GM18520 (cell line): ENCODE measurements around the gene VSIG4.
"Not testable (repeated sequence)": the region's sequence is repeated elsewhere in the genome, so short reads cannot be mapped to it uniquely, and the experiment has no call there.

Experiments used
- ATAC-seq: cut with Tn5 transposase; IDR thresholded peaks from one replicate; pipeline ENCODE4 v1.9.1; 2021; ENCODE audit not compliant: unreplicated experiment

VSIG4 gene, protein sequence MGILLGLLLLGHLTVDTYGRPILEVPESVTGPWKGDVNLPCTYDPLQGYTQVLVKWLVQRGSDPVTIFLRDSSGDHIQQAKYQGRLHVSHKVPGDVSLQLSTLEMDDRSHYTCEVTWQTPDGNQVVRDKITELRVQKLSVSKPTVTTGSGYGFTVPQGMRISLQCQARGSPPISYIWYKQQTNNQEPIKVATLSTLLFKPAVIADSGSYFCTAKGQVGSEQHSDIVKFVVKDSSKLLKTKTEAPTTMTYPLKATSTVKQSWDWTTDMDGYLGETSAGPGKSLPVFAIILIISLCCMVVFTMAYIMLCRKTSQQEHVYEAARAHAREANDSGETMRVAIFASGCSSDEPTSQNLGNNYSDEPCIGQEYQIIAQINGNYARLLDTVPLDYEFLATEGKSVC

DNA sequence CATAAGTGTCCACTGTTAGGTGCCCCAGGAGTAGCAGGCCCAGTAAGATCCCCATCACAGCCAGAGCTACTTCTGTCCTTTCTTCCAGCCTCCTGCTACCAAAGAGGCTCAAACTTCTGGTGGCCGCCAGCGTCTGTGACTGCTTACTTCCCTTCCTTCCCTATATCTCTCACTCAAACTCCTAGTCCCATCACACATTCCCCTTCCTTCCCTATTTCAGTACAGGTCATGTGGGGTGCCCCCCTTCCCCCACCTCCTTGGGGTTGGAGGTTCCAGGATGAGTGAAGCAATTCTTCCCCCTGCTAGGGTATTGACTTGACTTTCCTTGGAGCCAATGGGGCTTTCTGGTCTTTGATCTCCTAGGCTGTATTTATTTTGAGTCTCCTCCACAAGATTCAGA, at the start of gene VSIG4:
VSIG4 (minus strand) TSS at position 137 of the 400 bp plus-strand sequence; CDS start at position 55, 82 bp downstream.
- ATAC-seq: no peak

DNA sequence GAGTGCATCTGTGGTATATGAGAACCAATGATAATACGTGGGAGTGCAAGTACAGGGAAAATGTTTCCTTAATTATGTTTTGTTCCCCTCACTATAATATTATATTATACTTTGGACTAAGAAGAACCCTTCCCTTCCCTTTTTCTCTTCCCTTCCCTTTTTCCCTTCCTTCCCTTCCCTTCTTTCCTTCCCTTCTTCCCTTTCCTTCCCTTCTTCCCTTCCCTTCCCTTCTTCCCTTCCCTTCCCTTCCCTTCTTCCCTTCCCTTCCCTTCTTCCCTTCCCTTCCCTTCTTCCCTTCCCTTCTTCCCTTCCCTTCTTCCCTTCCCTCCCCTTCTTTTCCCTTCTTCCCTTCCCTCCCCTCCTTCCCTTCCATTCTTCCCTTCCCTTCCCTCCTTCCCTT, 36.9 kb upstream of the VSIG4 start:
- ATAC-seq: no peak

DNA sequence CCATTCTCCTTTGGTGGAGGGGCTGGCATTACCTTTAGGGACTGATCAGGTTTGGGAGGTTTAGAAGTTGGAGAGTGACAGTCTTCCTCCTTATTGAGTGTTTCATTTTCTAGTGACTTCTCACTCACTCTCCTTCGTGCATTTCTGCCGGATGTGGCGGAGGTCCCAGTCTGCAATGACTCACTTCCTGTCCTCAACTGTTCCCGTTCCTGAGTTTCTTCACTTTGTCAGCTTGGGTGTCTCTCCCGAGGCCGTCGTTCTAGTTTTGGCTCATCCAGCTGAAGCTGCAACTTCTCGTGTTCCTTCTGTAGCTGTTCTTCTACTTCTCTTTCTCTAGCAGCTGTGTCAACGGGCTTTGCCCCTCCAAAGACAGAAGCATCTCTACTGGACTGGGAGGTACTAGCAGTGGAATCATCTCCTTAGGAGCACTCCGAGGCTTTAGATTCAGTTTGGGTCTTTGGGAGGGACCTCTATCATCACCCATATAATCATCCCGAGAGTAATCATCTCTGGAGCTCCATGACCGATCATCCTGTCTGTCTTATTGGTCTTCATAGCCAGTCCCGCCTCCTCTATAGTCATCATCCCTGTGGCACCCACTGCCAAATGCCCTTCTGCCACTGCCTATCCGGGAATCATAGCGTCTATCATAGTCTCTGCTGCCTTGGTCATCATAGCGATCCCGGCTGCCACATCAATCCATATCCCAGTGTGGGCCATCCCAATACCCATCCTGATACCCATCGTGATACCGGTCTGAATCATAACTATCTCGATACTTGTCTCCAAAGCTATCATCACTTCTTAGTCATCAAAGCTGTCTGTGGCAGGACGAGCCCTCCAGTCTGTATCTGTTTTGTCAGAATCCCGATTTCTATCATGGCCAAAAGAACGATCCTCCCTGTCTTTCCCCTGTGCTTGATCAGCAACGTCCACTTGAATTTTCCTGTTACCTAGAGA, 35.3 kb upstream of the VSIG4 start:
- no peak for ATAC-seq

DNA sequence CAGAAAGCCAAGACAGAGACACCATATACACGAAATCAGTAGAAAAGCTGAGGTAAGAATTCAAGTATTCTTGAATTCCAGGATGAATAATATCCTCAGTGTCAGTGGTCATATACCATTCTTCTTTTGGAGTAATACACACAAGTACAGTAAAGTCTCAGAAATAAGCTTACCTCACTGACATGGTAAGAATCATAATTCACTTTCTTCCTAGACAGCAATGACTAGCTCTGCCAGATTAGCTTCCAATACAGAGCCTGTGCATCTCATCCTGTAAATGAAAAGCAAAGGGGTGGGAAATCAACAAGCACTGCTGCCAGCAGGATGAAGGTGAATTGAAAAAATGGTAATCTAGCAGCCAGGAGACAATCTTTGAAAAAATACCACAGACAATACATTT, 31.2 kb upstream of the VSIG4 start:
- no peak for ATAC-seq

DNA sequence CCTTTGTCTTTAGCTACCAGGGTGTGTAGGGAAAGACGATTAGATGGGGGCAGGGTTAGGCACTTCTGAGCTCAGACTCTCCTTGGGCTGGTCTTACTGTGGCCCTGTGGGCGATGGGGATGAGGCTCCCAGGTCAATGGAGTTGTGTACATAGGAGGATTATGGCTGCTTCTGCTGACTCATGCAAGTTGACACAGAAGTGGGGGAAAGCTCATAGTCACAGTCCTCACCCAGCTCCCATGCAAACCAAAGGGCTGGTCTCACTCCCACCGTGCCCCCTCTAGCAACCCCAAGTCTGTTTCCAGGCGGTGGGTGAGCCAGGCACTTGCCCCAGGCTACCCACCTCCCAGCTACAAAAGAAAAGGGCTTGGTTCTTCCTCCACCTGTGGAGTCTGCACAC, 24.4 kb upstream of the VSIG4 start:
- ATAC-seq: no peak

DNA sequence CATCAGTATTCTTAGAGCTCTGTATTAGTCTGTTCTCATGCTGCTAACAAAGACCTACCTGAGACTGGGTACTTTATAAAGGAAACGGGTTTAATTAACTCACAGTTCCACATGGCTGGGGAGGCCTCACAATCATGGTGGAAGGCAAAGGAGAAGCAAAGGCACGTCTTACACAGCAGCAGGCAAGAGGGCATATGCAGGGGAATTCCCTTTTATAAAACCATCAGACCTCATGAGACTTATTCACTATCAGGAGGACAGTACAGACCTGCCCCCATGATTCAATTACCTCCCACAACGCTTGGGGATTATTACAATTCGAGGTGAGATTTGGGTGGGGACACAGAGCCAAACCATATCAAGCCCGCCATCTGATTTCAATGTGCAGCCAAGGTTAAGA, 17.1 kb upstream of the VSIG4 start:
- ATAC-seq: not testable (repeated sequence)

DNA sequence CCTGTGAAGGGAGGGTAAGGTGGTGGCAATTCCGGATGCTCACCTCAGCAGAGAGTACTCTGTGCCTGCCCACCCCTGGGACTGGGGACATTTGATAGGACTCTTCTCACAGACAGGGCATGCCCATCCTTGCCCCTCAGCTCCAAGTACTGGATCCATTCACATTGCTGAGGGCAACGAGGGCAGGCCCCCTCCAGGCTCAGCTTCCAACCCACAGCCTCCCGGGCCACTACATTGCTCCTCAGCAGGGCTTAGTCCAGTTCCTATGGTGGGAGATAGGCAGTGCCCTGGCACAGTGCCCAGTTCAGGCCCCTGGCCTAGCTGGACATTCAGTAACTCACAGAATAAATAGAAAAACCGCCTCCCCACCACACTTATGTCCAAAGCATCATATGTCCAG, 15.1 kb upstream of the VSIG4 start:
- no peak for ATAC-seq

DNA sequence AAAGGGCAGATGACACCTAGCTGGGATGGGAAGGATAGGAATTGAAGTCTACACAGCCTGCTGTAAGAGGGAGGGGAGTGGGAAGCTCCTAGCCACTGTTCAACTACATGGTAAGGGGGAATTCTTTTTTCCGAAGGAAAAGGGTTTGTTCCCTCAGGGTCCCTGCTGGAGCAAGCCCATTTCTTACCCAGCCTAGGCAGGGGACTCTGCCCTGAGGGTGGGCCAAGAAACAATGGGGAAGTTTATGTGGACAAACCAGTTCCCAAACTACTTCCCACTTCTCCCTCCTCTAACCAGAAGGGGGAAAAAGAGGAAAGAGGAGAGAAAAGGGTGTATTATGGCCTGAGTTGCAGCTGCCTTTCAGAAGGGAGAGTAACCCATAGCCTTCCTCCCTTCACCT, 13.5 kb upstream of the VSIG4 start:
- ATAC-seq: no peak

DNA sequence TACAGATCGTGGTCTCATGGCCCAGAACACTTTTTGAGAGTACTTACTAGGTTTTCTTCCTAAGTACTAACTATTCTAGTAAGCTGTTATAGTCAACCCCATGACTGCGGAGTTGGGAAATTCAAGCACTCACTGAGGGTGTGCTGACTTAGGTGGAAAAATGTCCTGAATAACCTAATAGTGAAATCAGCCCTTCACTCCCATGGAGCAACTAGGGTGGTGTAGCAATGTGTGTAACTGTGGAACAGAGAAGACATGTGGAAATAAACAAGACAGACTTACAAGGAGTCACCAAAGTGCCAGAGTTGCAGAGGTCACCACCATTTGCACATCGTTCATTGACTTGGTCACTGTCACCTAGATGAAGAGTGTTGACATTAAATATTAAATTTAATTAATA, 12.1 kb upstream of the VSIG4 start:
- no peak for ATAC-seq

DNA sequence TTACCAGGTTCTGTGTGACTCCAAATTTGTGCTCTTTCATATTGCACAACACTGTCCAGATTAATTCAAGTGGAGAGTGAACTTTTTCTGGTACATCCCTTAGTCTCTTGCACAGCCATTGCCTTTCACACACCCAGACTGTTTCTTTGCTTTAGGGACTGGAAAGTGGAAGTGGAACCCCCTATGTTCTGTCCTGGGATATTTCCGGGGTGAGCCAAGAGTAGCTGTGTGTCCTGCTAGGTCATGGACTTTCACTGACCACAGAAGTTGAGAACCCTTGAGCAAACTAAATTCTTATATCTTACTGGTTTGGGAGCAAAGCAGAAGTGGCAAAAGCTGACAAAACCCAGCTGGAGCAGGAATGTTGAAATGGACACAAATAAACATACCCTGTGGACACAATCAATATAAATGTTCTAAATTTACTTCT, 10.3 kb upstream of the VSIG4 start:
- ATAC-seq: no peak

DNA sequence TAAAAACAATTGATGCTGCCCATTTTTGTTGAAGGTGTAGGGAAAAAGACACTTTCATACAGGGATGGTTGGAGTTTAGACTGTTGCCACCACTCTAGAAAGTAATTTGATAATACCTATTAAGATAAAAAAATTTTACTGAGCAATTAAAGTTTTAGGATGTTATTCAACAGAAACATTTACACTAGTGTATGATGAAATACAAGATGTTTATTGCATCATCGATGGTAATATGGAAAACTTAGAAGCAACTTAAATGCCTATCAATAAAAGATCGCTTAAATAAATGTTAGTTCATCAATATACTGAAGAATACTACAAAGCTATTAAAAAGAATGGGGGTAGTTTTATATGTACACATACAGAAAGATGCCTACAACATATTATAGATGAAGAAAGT, 9.2 kb upstream of the VSIG4 start:
- ATAC-seq: no peak

DNA sequence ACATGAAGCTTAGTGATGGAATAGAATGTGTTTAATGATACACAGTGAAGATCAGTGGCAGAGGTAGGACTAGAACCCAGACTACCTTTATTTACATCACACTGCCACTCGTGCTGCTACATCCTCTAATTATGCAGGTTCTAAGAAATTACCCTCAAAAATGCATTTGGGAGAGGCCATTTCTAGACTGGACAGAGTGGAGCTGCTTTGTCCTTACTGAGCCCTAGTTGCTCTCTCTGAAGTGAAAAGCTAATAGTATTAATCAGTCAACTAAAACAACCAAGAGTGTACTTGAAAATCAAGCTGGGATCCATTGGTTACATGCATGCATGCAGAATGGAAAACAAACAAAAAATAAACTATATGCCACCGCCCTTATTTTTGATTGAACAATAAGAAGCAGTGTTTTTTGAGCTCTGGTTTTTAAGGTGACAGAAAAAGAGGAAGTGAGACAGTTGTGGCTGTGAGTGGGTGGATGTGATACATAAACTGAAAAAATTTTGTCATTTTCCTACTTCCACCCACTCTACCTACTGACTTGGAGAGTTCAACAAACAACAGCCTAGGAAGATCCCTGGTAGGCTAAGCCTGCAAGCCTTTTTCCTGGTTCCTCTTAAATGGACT, 6.8 kb upstream of the VSIG4 start:
- peak; percentile 68 for ATAC-seq

DNA sequence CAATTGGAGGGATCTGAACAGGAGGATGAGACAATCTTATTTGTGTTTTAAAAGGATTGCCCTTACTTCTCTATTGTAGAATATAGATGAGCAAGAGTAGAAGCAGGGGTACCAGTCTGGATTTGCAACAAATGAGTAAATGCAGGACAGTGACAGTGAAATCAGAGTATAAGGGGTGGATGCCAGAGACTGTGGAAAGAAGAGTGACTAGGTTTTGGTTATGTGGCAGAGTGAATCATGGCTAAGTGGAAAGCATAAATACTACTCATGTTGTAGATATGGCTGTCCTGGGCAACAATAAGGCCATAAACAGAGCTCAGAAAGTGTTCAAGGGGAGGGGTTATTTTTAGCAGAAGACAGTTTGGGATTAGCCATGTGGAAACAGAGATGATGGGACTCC, 6.0 kb upstream of the VSIG4 start:
- ATAC-seq: no peak

DNA sequence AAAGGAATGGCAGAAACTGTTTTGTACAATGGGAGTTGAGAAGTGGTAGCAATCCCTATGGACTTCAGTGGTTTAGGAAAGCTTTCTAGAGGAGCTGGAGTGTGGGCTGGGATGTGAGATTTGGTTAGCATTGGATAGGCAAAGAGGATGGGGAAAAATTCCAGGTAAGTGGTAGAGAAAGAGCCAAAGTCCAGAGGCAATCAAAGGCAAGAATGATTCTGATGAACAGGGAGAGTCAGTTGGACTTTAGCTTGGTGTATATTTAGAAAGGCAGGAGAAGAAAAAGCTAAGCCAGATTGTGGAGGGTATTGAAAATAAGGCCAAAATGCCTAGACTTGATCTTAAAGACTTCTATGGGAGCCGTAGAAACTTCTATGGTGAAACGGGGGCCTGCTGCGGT, 3.7 kb upstream of the VSIG4 start:
- ATAC-seq: no peak

DNA sequence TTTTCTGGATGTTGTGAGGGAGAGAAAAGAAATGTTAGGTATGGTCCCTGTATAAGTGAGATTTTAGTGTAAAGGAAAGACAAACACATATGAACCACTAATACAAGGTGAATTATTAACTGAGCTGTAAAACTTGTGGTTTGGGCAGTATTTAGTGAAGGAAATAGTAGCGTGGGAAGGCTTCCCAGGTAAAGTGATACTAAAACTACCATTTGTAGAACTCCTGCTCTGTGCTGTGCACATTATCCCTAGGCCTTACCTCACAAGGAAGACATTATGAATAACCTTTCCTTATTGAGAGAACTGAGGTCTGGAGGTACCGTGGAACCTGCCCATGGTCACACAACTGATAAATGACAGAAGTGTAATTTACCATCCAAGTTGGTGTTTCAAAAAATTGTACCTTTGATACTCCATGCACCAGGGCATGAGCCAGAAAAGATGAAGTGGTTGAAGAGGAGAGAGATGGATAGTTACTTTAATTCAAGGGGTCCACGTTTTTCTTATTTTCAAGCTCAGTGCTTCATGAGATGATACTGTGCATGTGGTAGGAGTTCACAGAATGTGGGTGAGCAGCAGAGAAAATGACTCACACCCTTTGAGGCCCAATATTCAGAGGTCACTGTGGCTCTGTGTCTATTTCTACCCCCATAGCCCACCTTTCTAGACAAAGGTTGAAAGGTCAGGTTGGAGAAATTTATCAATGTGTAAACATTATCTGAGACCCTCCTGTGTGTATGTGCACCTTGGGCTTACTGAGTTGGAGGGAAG, 2.6 kb upstream of the VSIG4 start:
- peak; percentile 43 for ATAC-seq

DNA sequence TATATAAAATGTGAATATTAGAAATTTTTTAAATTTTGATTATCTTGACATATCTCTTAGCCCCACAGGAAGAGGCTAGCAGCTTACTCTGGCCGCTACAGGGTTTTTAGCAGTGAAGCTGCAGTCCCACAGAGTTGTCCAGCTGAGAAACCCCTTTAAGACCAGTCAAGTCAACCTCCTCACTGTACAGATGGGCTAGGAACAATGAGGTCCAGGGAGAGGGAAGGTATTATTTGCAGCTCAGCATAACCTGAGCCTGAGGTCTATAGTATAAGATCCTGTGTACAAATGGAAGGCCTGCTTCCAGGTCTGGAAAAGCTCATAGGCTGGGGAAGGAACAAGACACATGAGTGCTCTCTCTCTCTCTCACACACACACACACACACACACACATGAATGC, 1.8 kb downstream of the VSIG4 start:
- no peak for ATAC-seq

DNA sequence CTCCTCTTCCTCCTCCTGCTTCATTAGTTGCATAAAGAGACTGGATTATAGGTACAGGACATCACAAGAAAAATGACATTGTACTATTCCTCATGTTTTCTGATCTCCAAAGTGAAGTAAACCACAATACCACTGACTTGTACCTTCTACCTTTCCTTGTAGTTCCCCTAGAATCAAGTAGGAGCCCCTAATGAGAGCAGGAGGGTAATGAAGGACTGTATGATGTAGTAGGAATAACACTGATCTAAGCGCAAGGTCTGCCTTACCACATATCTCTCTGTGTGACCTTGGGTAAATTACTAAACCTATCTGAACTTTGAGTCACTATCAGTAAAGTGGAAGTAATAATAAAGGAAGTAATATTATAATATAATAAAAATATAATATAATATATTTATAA, 3.6 kb downstream of the VSIG4 start:
- ATAC-seq: no peak

DNA sequence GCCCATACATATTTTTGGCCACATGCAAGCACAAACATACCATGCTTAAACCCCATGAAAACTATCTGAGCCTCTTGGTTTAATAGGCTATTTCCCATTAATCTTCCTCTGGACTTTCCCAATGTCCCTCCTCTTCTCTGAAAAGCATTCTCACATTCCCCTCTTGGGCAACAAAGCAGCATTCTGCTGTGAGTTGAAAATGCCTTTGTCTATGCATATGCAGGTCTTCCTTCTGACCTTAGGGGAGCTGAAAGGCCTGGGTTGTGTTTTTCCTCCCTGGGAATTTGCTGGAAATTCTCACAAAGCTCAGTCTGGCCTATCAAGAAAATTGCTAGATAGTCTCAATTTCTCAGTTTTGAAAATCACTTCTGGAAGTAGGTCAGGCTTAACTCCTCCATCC, 4.2 kb downstream of the VSIG4 start:
- ATAC-seq: no peak

DNA sequence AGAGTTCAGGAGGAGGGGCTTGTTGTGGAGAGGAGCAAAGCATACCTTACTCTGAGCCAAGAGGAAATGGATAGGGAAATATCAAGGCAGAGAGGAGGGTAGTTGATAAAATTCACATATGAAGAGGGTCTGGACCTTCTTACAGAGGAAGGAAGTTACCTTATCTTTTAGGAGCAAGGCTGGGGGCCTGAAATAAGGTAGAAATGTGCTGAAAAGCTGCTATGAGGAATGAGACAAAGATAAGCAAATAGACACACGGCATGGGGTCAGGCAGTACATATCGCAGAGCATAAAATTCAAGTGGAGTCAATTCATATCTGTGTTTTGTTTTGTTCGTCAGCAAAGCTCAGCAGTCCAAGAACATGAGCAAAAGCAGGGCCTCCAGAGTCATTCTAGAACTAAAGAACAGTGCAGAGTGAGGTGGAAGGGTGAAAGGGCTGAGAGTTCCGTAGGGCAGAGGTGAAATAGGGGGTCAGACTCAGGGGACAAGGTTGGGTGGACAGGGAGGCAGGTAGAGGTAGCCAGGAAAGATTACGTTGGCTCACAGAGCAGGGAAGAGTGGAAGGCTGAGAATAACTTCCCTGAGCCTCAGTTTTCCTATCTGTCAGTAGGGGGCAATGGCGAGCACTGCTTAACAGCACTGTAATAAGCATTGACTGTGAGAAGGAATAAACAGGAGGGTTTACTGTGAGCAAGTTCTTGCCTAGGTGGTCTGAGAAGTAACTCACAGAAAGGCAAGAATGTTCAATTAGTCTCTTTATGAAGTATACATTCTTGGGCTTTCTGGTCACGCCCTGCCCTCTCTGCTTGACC, 9.2 kb downstream of the VSIG4 start:
- ATAC-seq: no peak

DNA sequence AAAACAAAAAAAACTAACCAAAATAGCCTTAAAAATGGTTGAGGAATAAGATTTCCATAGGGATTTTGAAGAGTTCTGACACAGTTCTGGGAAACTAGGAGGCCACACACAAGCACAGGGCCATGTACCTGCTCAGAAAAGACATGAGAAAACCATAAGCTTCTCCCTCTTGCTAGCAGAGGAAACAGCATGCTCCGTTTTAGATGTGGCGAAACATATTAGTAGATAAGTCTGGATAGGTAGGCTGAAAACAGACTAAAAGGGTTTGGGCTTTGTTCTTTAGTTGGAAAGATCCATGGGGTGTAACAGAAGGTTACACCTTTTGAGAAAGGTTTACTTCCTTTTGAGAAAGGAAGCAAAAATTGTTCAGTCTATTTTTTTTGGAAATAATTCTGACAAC, 10.9 kb downstream of the VSIG4 start:
- ATAC-seq: no peak
